Peyer's patch (tissue), 4 donors: ENCODE data around the gene JAKMIP3. TPM values are rescaled to one million over a fixed set of nuclear protein-coding genes. Genes with fewer than 3 reads are reported as not detected.
"Not testable (repeated sequence)": the region's sequence is repeated elsewhere in the genome, so short reads cannot be mapped to it uniquely, and the experiment has no call there.

Experiments used
- DNase-seq, 3 donors: peaks; one replicate each; pipeline ENCODE4 v3.0.0-alpha.2; 2017 to 2019
- H3K27ac ChIP-seq, 4 donors: fragments of 200-600 bp; sonication (generic); one replicate each; pipeline ENCODE4 v1.5.1; 2016 to 2019
- H3K27me3 ChIP-seq, 2 donors: fragments of 200-600 bp; sonication (generic); one replicate each; pipeline ENCODE4 v1.5.1; 2019
- H3K36me3 ChIP-seq, 3 donors: fragments of 200-600 bp; sonication (generic); one replicate each; pipeline ENCODE4 v1.5.1; 2016 to 2019
- H3K4me1 ChIP-seq, 4 donors: fragments of 200-600 bp; sonication (generic); one replicate each; pipeline ENCODE4 v1.5.1; 2016 to 2019
- H3K4me3 ChIP-seq, 4 donors: fragments of 200-600 bp; sonication (generic); 1 replicate in 3 of 4; 2 replicates in 1 of 4; pipeline ENCODE4 v1.5.1; 2016 to 2019; ENCODE audit warnings: mild to moderate bottlenecking in 1 of 4
- H3K9me3 ChIP-seq, 4 donors: fragments of 200-600 bp; sonication (generic); one replicate each; pipeline ENCODE4 v1.5.1; 2016 to 2019; ENCODE audit warnings: mild to moderate bottlenecking in 1 of 4
- POLR2A ChIP-seq, 2 donors: fragments of 450-650 bp; IDR thresholded peaks; one replicate each; pipeline ENCODE4 v1.5.1; 2017; ENCODE audit warnings: antibody characterized with exemption in 2 of 2, mild to moderate bottlenecking in 2 of 2, moderate library complexity in 2 of 2
- total RNA-seq, 4 donors: library from RNA; depleted of rRNA; stranded (reverse); fragments of >200 nt; gene quantifications; one replicate each; pipeline ENCODE4 v1.1.0, GENCODE V29; 2016
- TF ChIP-seq, protein P1 (sequence below), 6 experiments: fragments of 450-650 bp in 4 of 6; fragments of 200-600 bp in 2 of 6; sonication (generic) in 1 of 6; IDR thresholded peaks; one replicate each; pipeline ENCODE4 v1.5.1; 2017 to 2019; ENCODE audit warnings: antibody characterized with exemption in 6 of 6, mild to moderate bottlenecking in 3 of 6, moderate library complexity in 1 of 6

The JAKMIP3 gene
- total RNA-seq, 4 donors from 2014 or later = 0.18 to 2.5 (median 0.23) TPM

- H3K27me3 ChIP-seq = no peaks in the 10 kb centered on the region
- H3K36me3 ChIP-seq = no peaks in the 10 kb centered on the region
- no peak for DNase-seq
- no peak overlapping the region for H3K27ac ChIP-seq
- H3K9me3 ChIP-seq = no peaks in the 10 kb centered on the region
- H3K4me1 ChIP-seq = no peaks in the 10 kb centered on the region
- TF ChIP-seq POLR2A (IDR thresholded peaks at IDR 0.05) = no peak
- TF ChIP-seq, protein P1, sequence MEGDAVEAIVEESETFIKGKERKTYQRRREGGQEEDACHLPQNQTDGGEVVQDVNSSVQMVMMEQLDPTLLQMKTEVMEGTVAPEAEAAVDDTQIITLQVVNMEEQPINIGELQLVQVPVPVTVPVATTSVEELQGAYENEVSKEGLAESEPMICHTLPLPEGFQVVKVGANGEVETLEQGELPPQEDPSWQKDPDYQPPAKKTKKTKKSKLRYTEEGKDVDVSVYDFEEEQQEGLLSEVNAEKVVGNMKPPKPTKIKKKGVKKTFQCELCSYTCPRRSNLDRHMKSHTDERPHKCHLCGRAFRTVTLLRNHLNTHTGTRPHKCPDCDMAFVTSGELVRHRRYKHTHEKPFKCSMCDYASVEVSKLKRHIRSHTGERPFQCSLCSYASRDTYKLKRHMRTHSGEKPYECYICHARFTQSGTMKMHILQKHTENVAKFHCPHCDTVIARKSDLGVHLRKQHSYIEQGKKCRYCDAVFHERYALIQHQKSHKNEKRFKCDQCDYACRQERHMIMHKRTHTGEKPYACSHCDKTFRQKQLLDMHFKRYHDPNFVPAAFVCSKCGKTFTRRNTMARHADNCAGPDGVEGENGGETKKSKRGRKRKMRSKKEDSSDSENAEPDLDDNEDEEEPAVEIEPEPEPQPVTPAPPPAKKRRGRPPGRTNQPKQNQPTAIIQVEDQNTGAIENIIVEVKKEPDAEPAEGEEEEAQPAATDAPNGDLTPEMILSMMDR (IDR thresholded peaks at IDR 0.05) = no peak
- H3K4me3 ChIP-seq = no peak overlapping the region
Measured at GRCh38 chr10:132071667-132072066, 5.9 kb downstream of the JAKMIP3 start.

- no peak for DNase-seq
- Histone ChIP-seq H3K27me3 (no peaks in the 10 kb centered on the region), H3K4me3 (no peak overlapping the region), H3K4me1 (no peaks in the 10 kb centered on the region), H3K27ac (no peak overlapping the region), H3K36me3 (no peaks in the 10 kb centered on the region), H3K9me3 (no peaks in the 10 kb centered on the region)
- TF ChIP-seq POLR2A (IDR thresholded peaks at IDR 0.05) = no peak
- TF ChIP-seq, protein P1 (IDR thresholded peaks at IDR 0.05) = no peak
Measured at GRCh38 chr10:132075909-132076577, 10.3 kb downstream of the JAKMIP3 start.

DNA sequence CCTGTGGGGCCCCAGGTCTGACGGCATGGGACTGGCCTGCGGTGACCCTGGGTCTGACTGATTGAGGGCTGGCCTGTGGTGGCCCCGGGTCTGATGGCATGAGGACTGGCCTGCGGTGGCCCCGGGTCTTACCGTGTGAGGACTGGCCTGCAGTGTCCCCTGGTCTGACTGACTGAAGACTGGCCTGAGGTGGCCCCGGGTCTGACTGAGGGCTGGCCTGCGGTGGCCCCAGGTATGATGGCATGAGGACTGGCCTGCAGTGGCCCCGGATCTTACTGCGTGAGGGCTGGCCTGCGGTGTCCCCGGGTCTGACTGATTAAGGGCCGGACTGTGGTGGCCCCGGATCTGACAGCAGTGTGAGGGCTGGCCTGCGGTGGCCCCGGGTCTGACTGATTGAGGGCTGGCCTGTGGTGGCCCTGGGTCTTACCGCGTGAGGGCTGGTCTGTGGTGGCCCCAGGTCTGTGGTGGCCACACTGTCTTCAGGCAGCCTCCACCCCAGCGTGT is 10.9 kb downstream of the JAKMIP3 start:
- DNase-seq = peak in 2 of 3 donors; percentile 33 to 46

DNA sequence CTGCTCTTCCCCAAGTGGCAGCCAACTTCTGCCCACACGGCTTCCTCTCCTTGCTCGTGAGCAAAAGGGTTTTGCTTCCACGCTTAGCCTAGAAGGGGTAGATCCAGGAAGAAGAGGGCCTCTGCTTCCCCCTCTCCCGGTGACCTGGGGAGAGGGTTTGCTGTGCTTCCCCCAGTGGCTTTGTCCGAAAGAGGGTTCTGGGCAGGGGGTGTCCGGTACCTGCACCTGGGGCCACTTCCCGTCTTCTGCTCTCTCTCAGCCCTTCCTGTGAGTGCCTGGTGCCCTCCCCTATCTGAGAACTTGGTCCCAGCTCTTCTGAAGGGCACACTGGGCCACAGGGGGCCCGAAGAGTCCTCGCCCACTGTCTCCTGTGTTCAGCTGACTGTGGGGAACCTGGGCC is 11.3 kb downstream of the JAKMIP3 start:
- H3K36me3 ChIP-seq = no peaks in the 10 kb centered on the region
- DNase-seq = peak in 1 of 3 donors; percentile 15
- H3K27me3 ChIP-seq = no peaks in the 10 kb centered on the region
- H3K9me3 ChIP-seq = no peaks in the 10 kb centered on the region
- no peak overlapping the region for H3K27ac ChIP-seq
- no peaks in the 10 kb centered on the region for H3K4me1 ChIP-seq
- no peak overlapping the region for H3K4me3 ChIP-seq
- no peak for TF ChIP-seq POLR2A (IDR thresholded peaks at IDR 0.05)
- TF ChIP-seq, protein P1 (IDR thresholded peaks at IDR 0.05) = no peak

More for the DNA sequence above, 10.9 kb downstream of the JAKMIP3 start:
- Histone ChIP-seq H3K4me1 (no peaks in the 10 kb centered on the region), H3K27me3 (no peaks in the 10 kb centered on the region), H3K27ac (no peak overlapping the region), H3K4me3 (no peak overlapping the region), H3K36me3 (no peaks in the 10 kb centered on the region), H3K9me3 (no peaks in the 10 kb centered on the region)
- TF ChIP-seq, protein P1 (IDR thresholded peaks at IDR 0.05) = no peak
- TF ChIP-seq POLR2A (IDR thresholded peaks at IDR 0.05) = no peak

GRCh38 chr10:132078746-132079345 is 13.1 kb downstream of the JAKMIP3 start:
- no peaks in the 10 kb centered on the region for H3K36me3 ChIP-seq
- no peak overlapping the region for H3K27ac ChIP-seq
- H3K9me3 ChIP-seq = no peaks in the 10 kb centered on the region
- no peaks in the 10 kb centered on the region for H3K27me3 ChIP-seq
- TF ChIP-seq POLR2A (IDR thresholded peaks at IDR 0.05) = no peak
- TF ChIP-seq, protein P1 (IDR thresholded peaks at IDR 0.05) = no peak
- no peaks in the 10 kb centered on the region for H3K4me1 ChIP-seq
- H3K4me3 ChIP-seq = no peak overlapping the region
- peak in 2 of 3 donors; percentile 27 to 35 for DNase-seq

DNA sequence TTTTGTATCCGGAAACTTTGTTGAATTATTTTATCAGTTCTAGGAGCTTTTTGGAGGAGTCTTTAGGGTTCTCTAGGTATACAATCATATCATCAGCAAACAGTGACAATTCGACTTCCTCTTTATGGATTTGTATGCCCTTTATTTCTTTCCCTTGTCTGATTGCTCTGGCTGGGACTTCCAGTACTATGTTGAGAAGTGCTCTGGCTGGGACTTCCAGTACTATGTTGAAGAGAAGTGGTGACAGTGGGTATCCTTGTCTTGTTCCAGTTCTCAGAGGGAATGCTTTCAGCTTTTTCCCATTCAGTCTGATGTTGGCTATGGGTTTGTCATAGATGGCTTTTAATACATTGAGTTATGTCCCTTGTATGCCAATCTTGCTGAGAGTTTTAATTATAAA is 18.6 kb downstream of the JAKMIP3 start:
- not testable (repeated sequence) for H3K4me3 ChIP-seq, H3K27me3 ChIP-seq, H3K36me3 ChIP-seq, H3K27ac ChIP-seq, H3K4me1 ChIP-seq, DNase-seq, H3K9me3 ChIP-seq

DNA sequence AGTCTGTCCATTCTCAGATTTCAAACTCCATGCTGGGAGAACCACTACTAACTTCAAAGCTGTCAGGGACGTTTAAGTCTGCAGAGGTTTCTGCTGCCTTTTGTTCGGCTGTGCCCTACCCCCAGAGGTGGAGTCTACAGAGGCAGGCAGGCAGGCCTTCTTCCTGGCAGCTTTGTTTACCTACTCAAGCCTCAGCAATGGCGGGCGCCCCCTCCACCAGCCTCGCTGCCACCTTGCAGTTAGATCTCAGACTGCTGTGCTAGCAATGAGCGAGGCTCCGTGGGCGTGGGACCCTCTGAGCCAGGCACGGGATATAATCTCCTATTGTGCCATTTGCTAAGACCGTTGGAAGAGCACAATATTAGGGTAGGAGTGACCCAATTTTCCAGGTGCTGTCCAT is 27.5 kb downstream of the JAKMIP3 start:
- not testable (repeated sequence) for H3K4me3 ChIP-seq, H3K36me3 ChIP-seq, DNase-seq, H3K4me1 ChIP-seq, H3K27ac ChIP-seq, H3K9me3 ChIP-seq, H3K27me3 ChIP-seq
